K562 (cell line): ENCODE measurements around the gene SLC17A1. TPM values are rescaled to one million over a fixed set of nuclear protein-coding genes. Genes with fewer than 3 reads are reported as not detected.

ENCODE experiments used
- ATAC-seq: fragments of 200-7000 bp; cut with Tn5 transposase; 3 replicates; pipeline ENCODE4 v1.9.1; 2020; ENCODE audit warnings: moderate library complexity
- BruUV-seq: library from RNA; stranded (reverse); fragments of 400-500 nt; replicated peaks from 2 replicates; lab custom pipeline; 2021; lab: Mats Ljungman, UMichigan
- CTCF ChIA-PET: fragments of 300-600 bp; formaldehyde crosslinking; extraction: SDS; loops from one replicate; lab custom pipeline; 2021; ENCODE audit warnings: low intra/inter-chr PET ratio; lab: Yijun Ruan, JAX
- POLR2A ChIA-PET: fragments of 300-600, 350-650 bp; sonication (Branson Sonifier 250); formaldehyde crosslinking; extraction: SDS; loops from one replicate; lab custom pipeline; 2021; ENCODE audit warnings: antibody characterized with exemption, inconsistent platforms; lab: Yijun Ruan, JAX
- DNase-seq, 4 experiments: peaks; one replicate each; pipeline versions ENCODE4 v3.0.0 to v3.0.0-alpha.2; 2011 to 2018; ENCODE audit warnings: low spot score in 3 of 4, mixed read lengths in 3 of 4; ENCODE audit errors: extremely low read depth in 1 of 4
- FAIRE-seq: peaks from 2 replicates; lab custom pipeline; 2011; peaks lifted over from hg19 to GRCh38; lab: Jason Lieb, UNC
- H2AFZ ChIP-seq: 2 replicates; pipeline ENCODE4 v1.6.0; 2011; ENCODE audit warnings: low read depth, low read length, control low read depth, inconsistent platforms
- H3K27ac ChIP-seq: fragments of 200-600 bp; 3 replicates; pipeline ENCODE4 v1.8.0; 2011; ENCODE audit warnings: low read depth, mild to moderate bottlenecking, control low read depth, inconsistent platforms, low read length, moderate library complexity, mixed read lengths; ENCODE audit errors: extremely low read depth
- H3K27me3 ChIP-seq, 2 experiments: fragments of 300-600 bp in 1 of 2; 2 replicates in 1 of 2; 3 replicates in 1 of 2; pipeline versions ENCODE4 v1.6.0 to v1.8.0; 2011; ENCODE audit warnings: inconsistent platforms in 2 of 2, low read length in 2 of 2, mild to moderate bottlenecking in 1 of 2, mixed read lengths in 1 of 2, moderate library complexity in 1 of 2; ENCODE audit not compliant: control insufficient read depth in 2 of 2, insufficient read depth in 2 of 2
- H3K36me3 ChIP-seq: fragments of 300-600 bp; 3 replicates; pipeline ENCODE4 v1.8.0; 2011; ENCODE audit warnings: mild to moderate bottlenecking, low read length, inconsistent platforms; ENCODE audit not compliant: control insufficient read depth, insufficient read depth
- H3K4me1 ChIP-seq, 2 experiments: fragments of 200-600 bp in 1 of 2; replicated peaks in 1 of 2; 2 replicates in 1 of 2; 3 replicates in 1 of 2; pipeline versions ENCODE4 v1.5.1 to v1.8.0; 2011; ENCODE audit warnings: inconsistent platforms in 2 of 2, low read length in 2 of 2, mild to moderate bottlenecking in 1 of 2, mixed read lengths in 1 of 2, moderate library complexity in 1 of 2; ENCODE audit not compliant: control insufficient read depth in 2 of 2, insufficient read depth in 2 of 2
- H3K4me2 ChIP-seq: 2 replicates; pipeline ENCODE4 v1.6.1; 2011; ENCODE audit warnings: low read length, control low read depth, inconsistent platforms, mixed read lengths; ENCODE audit not compliant: insufficient read depth
- H3K4me3 ChIP-seq: fragments of 200-600 bp; sonication (generic), shearing (Covaris generic); 2 replicates; pipeline ENCODE4 v1.5.1; 2016; ENCODE audit warnings: control low read depth, inconsistent platforms
- H3K79me2 ChIP-seq: fragments of 200-600 bp; 3 replicates; pipeline ENCODE4 v1.8.0; 2011; ENCODE audit warnings: low read length, inconsistent platforms; ENCODE audit not compliant: control insufficient read depth, insufficient read depth
- H3K9ac ChIP-seq, 2 experiments: 2 replicates each; pipeline versions ENCODE4 v1.6.0 to v1.6.1; 2011; ENCODE audit warnings: low read depth in 2 of 2, low read length in 2 of 2, control low read depth in 1 of 2, inconsistent platforms in 1 of 2, mild to moderate bottlenecking in 1 of 2, mixed read lengths in 1 of 2; ENCODE audit not compliant: insufficient read depth in 1 of 2
- H3K9me1 ChIP-seq: one replicate; pipeline ENCODE4 v1.6.0; 2011; ENCODE audit warnings: inconsistent platforms, mild to moderate bottlenecking, low read length, moderate library complexity; ENCODE audit not compliant: control insufficient read depth, insufficient read depth
- H3K9me3 ChIP-seq: replicated peaks from 2 replicates; pipeline ENCODE4 v1.5.1; 2011; ENCODE audit warnings: low read depth, low read length, inconsistent platforms; ENCODE audit not compliant: control insufficient read depth, insufficient read depth
- H4K20me1 ChIP-seq: replicated peaks from 2 replicates; pipeline ENCODE4 v1.6.1; 2011; ENCODE audit warnings: low read length, inconsistent platforms, mixed read lengths; ENCODE audit not compliant: control insufficient read depth, insufficient read depth
- E2F3 ChIP-seq: fragments of 250-450 bp; sonication (Bioruptor Pico); IDR thresholded peaks from 2 replicates; pipeline ENCODE4 v1.4.0; 2020; ENCODE audit warnings: mild to moderate bottlenecking
- FOXJ3 ChIP-seq: sonication (generic); formaldehyde crosslinking; IDR thresholded peaks from 2 replicates; pipeline ENCODE4 v1.4.0; 2020; ENCODE audit warnings: mild to moderate bottlenecking, missing genetic modification reagents
- MBD2 ChIP-seq: sonication (generic); IDR thresholded peaks from 2 replicates; pipeline ENCODE4 v1.6.1; 2016; ENCODE audit warnings: low read depth, borderline replicate concordance
- NRF1 ChIP-seq, 2 experiments: fragments of 450-650 bp; IDR thresholded peaks in 1 of 2; conservative IDR thresholded peaks in 1 of 2; 2 replicates each; pipeline ENCODE4 v1.6.1; 2014; ENCODE audit warnings: mild to moderate bottlenecking in 2 of 2
- SIX5 ChIP-seq, 2 experiments: IDR thresholded peaks; 2 replicates each; pipeline ENCODE4 v1.6.1; 2011; ENCODE audit warnings: low read length in 2 of 2, borderline replicate concordance in 1 of 2, low read depth in 1 of 2, mild to moderate bottlenecking in 1 of 2, moderate library complexity in 1 of 2; ENCODE audit not compliant: insufficient read depth in 1 of 2
- ZNF143 ChIP-seq: sonication (generic); formaldehyde crosslinking; IDR thresholded peaks from 2 replicates; pipeline ENCODE4 v1.9.0; 2022; ENCODE audit warnings: mild to moderate bottlenecking, missing genetic modification reagents
- ZNF699 ChIP-seq: fragments of 250-450 bp; sonication (Bioruptor Pico); IDR thresholded peaks from 2 replicates; pipeline ENCODE4 v1.8.0; 2021; ENCODE audit warnings: mild to moderate bottlenecking, moderate library complexity; ENCODE audit not compliant: insufficient replicate concordance
- WGBS: fragments of 100-300 bp; shearing (Covaris generic); methylation state at CpG from one replicate; pipeline ENCODE4 v1.1.6; 2016; ENCODE audit warnings: low coverage, mixed read lengths; ENCODE audit not compliant: insufficient coverage; ENCODE audit errors: missing lambda C conversion rate; 5-methylcytosine and 5-hydroxymethylcytosine counted together
- in situ Hi-C: fragments of 300-500 bp; cut with MboI; formaldehyde crosslinking; loops from 4 replicates; pipeline ENCODE4 v1.15.0; 2018; ENCODE audit warnings: inconsistent platforms, mixed read lengths
- intact Hi-C: fragments of 100-400 bp; cut with micrococcal nuclease; formaldehyde crosslinking; loops from 2 replicates; pipeline ENCODE4 v1.14.2; 2022
- polyA plus RNA-seq, 8 experiments: library from polyadenylated mRNA; depleted of rRNA in 4 of 8; stranded (reverse) in 5 of 8; unstranded in 3 of 8; fragments of >200 nt; fragmentation: Nextera tagmentation in 2 of 8; fragmentation: Illumina TruSeq in 1 of 8; extraction: Ambion mirVana in 2 of 8; extraction: Trizol in 1 of 8; gene quantifications; 2 replicates each; pipeline versions ENCODE4 v1.2.1 to v1.2.3, GENCODE V29; 2011 to 2014; ENCODE audit warnings: inconsistent platforms in 1 of 8, missing spikeins in 1 of 8
- total RNA-seq, 7 experiments: library from RNA; depleted of rRNA in 6 of 7; stranded (reverse); fragments of >200 nt in 6 of 7; fragmentation: Illumina TruSeq in 2 of 7; extraction: Trizol in 2 of 7; gene quantifications; 2 replicates each; pipeline versions ENCODE4 v1.2.1 to v1.2.3, GENCODE V29; 2011 to 2021; ENCODE audit warnings: low replicate concordance in 1 of 7
- TF ChIP-seq, protein P1 (sequence below), 2 experiments: fragments of 450-650 bp; IDR thresholded peaks; 2 replicates each; pipeline ENCODE4 v1.6.1; 2018; ENCODE audit warnings: mild to moderate bottlenecking in 2 of 2, low read depth in 1 of 2; ENCODE audit not compliant: partially characterized antibody in 2 of 2
- TF ChIP-seq, protein P2 (sequence below): fragments of 150-350 bp; conservative IDR thresholded peaks from 2 replicates; pipeline ENCODE4 v1.6.1; 2014; ENCODE audit warnings: low read length

Gene SLC17A1
- total and polyA plus RNA-seq, 9 of the 15 experiments (the other 6 are each of a cell fraction or from before 2014, with no cell fraction given): not detected

DNA sequence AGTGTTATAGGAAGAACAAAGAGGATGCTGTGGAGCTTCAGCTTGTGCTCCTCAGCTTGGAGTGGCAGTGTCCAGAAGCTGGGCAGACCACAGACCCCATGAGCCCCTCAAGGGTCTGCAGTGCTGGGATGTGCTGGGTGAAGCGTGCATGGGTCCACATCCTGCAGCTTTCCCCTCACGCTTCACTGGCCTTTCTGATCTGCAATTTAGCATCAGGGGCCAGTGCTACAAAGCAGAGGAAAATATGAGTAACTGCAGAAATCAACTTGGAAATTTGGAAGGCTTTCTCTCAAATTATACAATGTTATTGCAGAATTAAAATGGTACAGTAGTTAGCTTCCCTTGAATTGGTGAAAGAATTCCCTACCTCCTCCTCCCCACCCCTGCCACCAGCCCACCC is 67.2 kb downstream of the SLC17A1 start:
- H3K9me3 ChIP-seq: no peaks in the 10 kb centered on the region
- H3K4me2 ChIP-seq: no peak overlapping the region
- no peak overlapping the region for H3K4me3 ChIP-seq
- no peaks in the 10 kb centered on the region for H4K20me1 ChIP-seq
- BruUV-seq: no TSS peak
- H3K4me1 ChIP-seq: no peaks in the 10 kb centered on the region
- ATAC-seq: no peak
- FAIRE-seq: no peak
- H3K79me2 ChIP-seq: no peaks in the 10 kb centered on the region
- no peaks in the 10 kb centered on the region for H3K9me1 ChIP-seq
- intact Hi-C loops: no loop called here
- no peak for DNase-seq
- WGBS: 0% methylated on average over 2 of the region's 2 CpGs
- H3K9ac ChIP-seq: no peak overlapping the region
- no peak for TF ChIP-seq NRF1 (conservative IDR thresholded peaks at IDR 0.05 in 1 of 2, IDR thresholded peaks at IDR 0.05 in 1 of 2)
- no peak for TF ChIP-seq MBD2
- TF ChIP-seq ZNF143 (CRISPR knock-in tag): no peak
- TF ChIP-seq FOXJ3 (CRISPR knock-in tag): no peak
- TF ChIP-seq E2F3 (CRISPR knock-in tag): no peak
- TF ChIP-seq, protein P1, sequence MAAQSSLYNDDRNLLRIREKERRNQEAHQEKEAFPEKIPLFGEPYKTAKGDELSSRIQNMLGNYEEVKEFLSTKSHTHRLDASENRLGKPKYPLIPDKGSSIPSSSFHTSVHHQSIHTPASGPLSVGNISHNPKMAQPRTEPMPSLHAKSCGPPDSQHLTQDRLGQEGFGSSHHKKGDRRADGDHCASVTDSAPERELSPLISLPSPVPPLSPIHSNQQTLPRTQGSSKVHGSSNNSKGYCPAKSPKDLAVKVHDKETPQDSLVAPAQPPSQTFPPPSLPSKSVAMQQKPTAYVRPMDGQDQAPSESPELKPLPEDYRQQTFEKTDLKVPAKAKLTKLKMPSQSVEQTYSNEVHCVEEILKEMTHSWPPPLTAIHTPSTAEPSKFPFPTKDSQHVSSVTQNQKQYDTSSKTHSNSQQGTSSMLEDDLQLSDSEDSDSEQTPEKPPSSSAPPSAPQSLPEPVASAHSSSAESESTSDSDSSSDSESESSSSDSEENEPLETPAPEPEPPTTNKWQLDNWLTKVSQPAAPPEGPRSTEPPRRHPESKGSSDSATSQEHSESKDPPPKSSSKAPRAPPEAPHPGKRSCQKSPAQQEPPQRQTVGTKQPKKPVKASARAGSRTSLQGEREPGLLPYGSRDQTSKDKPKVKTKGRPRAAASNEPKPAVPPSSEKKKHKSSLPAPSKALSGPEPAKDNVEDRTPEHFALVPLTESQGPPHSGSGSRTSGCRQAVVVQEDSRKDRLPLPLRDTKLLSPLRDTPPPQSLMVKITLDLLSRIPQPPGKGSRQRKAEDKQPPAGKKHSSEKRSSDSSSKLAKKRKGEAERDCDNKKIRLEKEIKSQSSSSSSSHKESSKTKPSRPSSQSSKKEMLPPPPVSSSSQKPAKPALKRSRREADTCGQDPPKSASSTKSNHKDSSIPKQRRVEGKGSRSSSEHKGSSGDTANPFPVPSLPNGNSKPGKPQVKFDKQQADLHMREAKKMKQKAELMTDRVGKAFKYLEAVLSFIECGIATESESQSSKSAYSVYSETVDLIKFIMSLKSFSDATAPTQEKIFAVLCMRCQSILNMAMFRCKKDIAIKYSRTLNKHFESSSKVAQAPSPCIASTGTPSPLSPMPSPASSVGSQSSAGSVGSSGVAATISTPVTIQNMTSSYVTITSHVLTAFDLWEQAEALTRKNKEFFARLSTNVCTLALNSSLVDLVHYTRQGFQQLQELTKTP (IDR thresholded peaks at IDR 0.05; ENCODE audit: low read depth in 1 of 2, partially characterized antibody in 2 of 2): no peak
- TF ChIP-seq SIX5 (IDR thresholded peaks at IDR 0.05; ENCODE audit: borderline replicate concordance in 1 of 2, insufficient read depth in 1 of 2, low read depth in 1 of 2, low read length in 2 of 2): no peak
- TF ChIP-seq, protein P2, sequence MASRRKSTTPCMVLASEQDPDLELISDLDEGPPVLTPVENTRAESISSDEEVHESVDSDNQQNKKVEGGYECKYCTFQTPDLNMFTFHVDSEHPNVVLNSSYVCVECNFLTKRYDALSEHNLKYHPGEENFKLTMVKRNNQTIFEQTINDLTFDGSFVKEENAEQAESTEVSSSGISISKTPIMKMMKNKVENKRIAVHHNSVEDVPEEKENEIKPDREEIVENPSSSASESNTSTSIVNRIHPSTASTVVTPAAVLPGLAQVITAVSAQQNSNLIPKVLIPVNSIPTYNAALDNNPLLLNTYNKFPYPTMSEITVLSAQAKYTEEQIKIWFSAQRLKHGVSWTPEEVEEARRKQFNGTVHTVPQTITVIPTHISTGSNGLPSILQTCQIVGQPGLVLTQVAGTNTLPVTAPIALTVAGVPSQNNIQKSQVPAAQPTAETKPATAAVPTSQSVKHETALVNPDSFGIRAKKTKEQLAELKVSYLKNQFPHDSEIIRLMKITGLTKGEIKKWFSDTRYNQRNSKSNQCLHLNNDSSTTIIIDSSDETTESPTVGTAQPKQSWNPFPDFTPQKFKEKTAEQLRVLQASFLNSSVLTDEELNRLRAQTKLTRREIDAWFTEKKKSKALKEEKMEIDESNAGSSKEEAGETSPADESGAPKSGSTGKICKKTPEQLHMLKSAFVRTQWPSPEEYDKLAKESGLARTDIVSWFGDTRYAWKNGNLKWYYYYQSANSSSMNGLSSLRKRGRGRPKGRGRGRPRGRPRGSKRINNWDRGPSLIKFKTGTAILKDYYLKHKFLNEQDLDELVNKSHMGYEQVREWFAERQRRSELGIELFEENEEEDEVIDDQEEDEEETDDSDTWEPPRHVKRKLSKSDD: no peak
- no peak for TF ChIP-seq ZNF699
- ChIA-PET POLR2A (interaction anchor here (0.6 to 1.4 kb wide), 2 partner anchors 13 to 256 kb away, joined by 3 read pairs; a partner anchor contains a TSS), CTCF (no interaction called here)
- in situ Hi-C loops: no loop called here
- H3K27me3 ChIP-seq: peaks cover 0 to 2% of the 10 kb centered on the region in 2 experiments; a peak in 1 of 5 replicates
- H3K27ac ChIP-seq: no peak overlapping the region
- H3K36me3 ChIP-seq: no peaks in the 10 kb centered on the region
- H2AFZ ChIP-seq: no peak overlapping the region
